Ovary (tissue), 9 donors: ENCODE results near the gene TMTC2. TPM values are rescaled to one million over a fixed set of nuclear protein-coding genes. Genes with fewer than 3 reads are reported as not detected.
"Not testable (repeated sequence)": the region's sequence is repeated elsewhere in the genome, so short reads cannot be mapped to it uniquely, and the experiment has no call there.

Source experiments
- DNase-seq, 5 donors: peaks; one replicate each; pipeline ENCODE4 v3.0.0-alpha.2; 2019 to 2020
- H3K27ac ChIP-seq, 2 donors: fragments of 200-600 bp; one replicate each; pipeline versions ENCODE4 v1.5.1 to v1.8.0; 2019 to 2022
- H3K27me3 ChIP-seq: fragments of 200-600 bp; one replicate; pipeline ENCODE4 v1.8.0; 2022
- H3K36me3 ChIP-seq: fragments of 200-600 bp; sonication (generic); one replicate; pipeline ENCODE4 v1.5.1; 2019
- H3K4me1 ChIP-seq: one replicate; pipeline ENCODE4 v1.8.1; 2013; ENCODE audit warnings: mild to moderate bottlenecking, moderate library complexity; ENCODE audit not compliant: insufficient read depth
- H3K4me3 ChIP-seq: fragments of 200-600 bp; sonication (generic); one replicate; pipeline ENCODE4 v1.5.1; 2017
- H3K9me3 ChIP-seq, 2 donors: fragments of 200-600 bp in 1 of 2; sonication (generic) in 1 of 2; one replicate each; pipeline versions ENCODE4 v1.5.1 to v1.8.1; 2013 to 2019; ENCODE audit warnings: mild to moderate bottlenecking in 1 of 2, moderate library complexity in 1 of 2
- EP300 ChIP-seq: sonication (generic); formaldehyde crosslinking; IDR thresholded peaks from one replicate; pipeline ENCODE4 v1.6.1; 2017; ENCODE audit warnings: antibody characterized with exemption
- POLR2A ChIP-seq: fragments of 450-650 bp; IDR thresholded peaks from one replicate; pipeline ENCODE4 v1.6.1; 2017; ENCODE audit warnings: antibody characterized with exemption, mild to moderate bottlenecking, moderate library complexity
- WGBS, 3 donors: extraction: QIAGEN DNeasy Blood & Tissue Kit in 1 of 3; methylation state at CpG; one replicate each; pipeline versions ENCODE4 v1.1.5 to v1.1.7; 2013 to 2017; 5-methylcytosine and 5-hydroxymethylcytosine counted together
- intact Hi-C, 4 donors: fragments of 100-400 bp; cut with DNase I; formaldehyde crosslinking; loops; one replicate each; pipeline versions ENCODE4 v1.11.0 to v1.15.1; 2022 to 2023
- polyA plus RNA-seq, 2 donors: library from polyadenylated mRNA; stranded (reverse); fragments of 200-250 nt in 1 of 2; fragments of 350-450 nt in 1 of 2; fragmentation: Illumina TruSeq in 1 of 2; extraction: RNeasy Lipid Tissue Mini Kit (QIAGEN cat#74804) in 1 of 2; gene quantifications; one replicate each; pipeline ENCODE4 v1.2.3, GENCODE V29; 2013 to 2014
- total RNA-seq, 7 donors: library from RNA; depleted of rRNA in 2 of 7; stranded (reverse); fragments of >200 nt in 2 of 7; fragmentation: NEBNext Ultra II Directional in 3 of 7; extraction: Animal tissue kit (Norgen Biotek cat#: 25700) in 3 of 7; gene quantifications; one replicate each; pipeline versions ENCODE4 v1.1.0 to v1.2.4, GENCODE V29; 2016 to 2023
- TF ChIP-seq, protein P1 (sequence below), 3 donors: fragments of 450-650 bp in 2 of 3; fragments of 200-600 bp in 1 of 3; IDR thresholded peaks; one replicate each; pipeline versions ENCODE4 v1.5.1 to v1.8.0; 2016 to 2022; ENCODE audit warnings: antibody characterized with exemption in 3 of 3, mild to moderate bottlenecking in 1 of 3
- donor health status: DM: no; HTN: no; CAD: no; lungs with moderate emphysema.
- donor health status: DM: no; HTN: no; CAD: no.
- donor health status: Bipolar disorder and iron deficiency.
- donor health status: DM: yes; HTN: yes; CAD: no.
- donor health status: DM: no; HTN: no; CAD: no.
- donor health status: DM: yes; HTN: yes; CAD: no.

Gene TMTC2
- total and polyA plus RNA-seq, 9 donors: 2.0 to 22.6 (median 5.6) TPM

DNA sequence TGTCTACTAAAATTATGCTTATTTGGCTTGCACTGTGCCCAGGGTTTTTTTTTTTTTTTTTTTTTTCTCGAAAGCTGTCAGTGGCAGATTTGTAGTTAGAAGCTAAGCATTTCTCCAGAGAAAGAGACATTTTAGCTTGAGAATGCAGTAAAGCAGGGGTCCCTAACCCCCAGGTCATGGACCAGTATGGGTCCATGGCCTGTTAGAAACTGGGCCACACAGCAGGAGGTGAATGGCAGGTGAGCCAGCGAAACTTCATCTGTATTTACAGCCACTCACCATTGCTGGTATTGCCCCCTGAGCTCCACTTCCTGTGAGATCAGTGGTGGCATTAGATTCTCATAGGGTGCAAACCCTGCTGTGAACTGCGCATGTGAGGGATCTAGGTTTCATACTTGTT is 73.7 kb downstream of the TMTC2 start:
- H3K9me3 ChIP-seq: no peaks in the 10 kb centered on the region
- intact Hi-C loops: no loop called here
- WGBS, 3 donors: 89 to 97% (median 92%) methylated on average over 3 of the region's 3 CpGs
- H3K4me1 ChIP-seq: no peaks in the 10 kb centered on the region
- no peak overlapping the region for H3K27ac ChIP-seq
- no peaks in the 10 kb centered on the region for H3K27me3 ChIP-seq
- H3K4me3 ChIP-seq: no peak overlapping the region
- no peak for TF ChIP-seq EP300
- TF ChIP-seq, protein P1, sequence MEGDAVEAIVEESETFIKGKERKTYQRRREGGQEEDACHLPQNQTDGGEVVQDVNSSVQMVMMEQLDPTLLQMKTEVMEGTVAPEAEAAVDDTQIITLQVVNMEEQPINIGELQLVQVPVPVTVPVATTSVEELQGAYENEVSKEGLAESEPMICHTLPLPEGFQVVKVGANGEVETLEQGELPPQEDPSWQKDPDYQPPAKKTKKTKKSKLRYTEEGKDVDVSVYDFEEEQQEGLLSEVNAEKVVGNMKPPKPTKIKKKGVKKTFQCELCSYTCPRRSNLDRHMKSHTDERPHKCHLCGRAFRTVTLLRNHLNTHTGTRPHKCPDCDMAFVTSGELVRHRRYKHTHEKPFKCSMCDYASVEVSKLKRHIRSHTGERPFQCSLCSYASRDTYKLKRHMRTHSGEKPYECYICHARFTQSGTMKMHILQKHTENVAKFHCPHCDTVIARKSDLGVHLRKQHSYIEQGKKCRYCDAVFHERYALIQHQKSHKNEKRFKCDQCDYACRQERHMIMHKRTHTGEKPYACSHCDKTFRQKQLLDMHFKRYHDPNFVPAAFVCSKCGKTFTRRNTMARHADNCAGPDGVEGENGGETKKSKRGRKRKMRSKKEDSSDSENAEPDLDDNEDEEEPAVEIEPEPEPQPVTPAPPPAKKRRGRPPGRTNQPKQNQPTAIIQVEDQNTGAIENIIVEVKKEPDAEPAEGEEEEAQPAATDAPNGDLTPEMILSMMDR (IDR thresholded peaks at IDR 0.05): no peak
- no peak for TF ChIP-seq POLR2A
- DNase-seq: no peak
- H3K36me3 ChIP-seq: no peaks in the 10 kb centered on the region

DNA sequence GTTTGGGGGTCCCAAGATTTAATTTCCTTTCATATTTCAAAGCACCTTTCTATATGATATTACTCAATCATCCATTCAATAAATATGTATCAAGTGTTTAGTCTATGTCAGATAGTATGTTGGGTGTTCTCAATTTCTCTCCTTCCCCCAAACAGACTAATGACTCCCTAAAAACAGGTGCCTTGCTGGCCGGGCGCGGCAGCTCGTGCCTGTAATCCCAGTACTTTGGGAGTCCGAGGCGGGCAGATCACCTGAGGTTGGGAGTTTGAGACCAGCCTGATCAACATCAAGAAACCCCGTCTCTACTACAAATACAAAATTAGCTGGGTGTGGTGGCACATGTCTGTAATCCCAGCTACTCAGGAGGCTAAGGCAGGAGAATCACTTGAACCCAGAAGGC is 78.5 kb downstream of the TMTC2 start:
- H3K27me3 ChIP-seq, intact Hi-C loops, DNase-seq, H3K4me3 ChIP-seq, H3K27ac ChIP-seq, H3K36me3 ChIP-seq, H3K9me3 ChIP-seq, H3K4me1 ChIP-seq: not testable (repeated sequence)
- WGBS, 3 donors: 98 to 100% (median 99%) methylated on average over 7 of the region's 7 CpGs

DNA sequence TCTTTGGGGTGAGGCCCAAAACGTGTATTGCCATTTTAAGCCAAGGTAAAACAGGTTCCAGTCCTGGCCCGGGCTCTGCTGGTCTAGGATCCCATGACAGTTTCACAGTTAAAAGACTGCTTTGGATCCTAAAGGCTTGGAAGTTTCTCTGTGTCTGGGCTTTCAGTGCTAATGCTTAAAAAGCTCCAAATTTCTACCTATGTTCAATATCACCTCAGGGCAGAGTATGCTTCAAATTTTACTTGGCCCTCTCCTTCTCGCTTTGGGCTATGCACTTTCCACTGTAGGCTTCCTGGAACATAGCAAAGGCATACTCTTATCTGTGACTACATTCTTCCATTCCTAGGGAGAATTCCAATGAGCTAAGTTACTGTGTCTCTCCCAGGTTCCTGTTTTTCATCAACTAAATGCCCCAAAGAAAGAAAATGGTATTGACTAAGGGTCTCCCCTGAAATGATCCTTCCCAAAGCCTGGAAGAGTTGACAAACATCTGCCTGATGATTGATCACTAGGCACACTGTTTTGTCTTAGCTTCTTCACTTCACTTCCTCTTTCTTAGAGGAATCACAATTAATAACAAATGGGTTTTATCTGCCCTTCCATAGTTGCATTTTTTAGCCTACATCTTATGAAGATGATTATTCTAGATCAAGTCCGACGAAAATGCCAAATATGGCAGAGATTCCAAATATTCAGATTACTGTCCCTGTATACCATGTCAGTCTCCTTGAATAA is 79.4 kb downstream of the TMTC2 start:
- no peak for TF ChIP-seq POLR2A
- TF ChIP-seq, protein P1 (IDR thresholded peaks at IDR 0.05): no peak
- no peak for TF ChIP-seq EP300
- WGBS, 3 donors: 90 to 96% (median 93%) methylated on average over 5 of the region's 5 CpGs
- DNase-seq: no peak
- H3K27ac ChIP-seq: no peak overlapping the region
- no peaks in the 10 kb centered on the region for H3K4me1 ChIP-seq
- no peaks in the 10 kb centered on the region for H3K27me3 ChIP-seq
- intact Hi-C loops: no loop called here
- no peak overlapping the region for H3K4me3 ChIP-seq
- H3K9me3 ChIP-seq: no peaks in the 10 kb centered on the region
- no peaks in the 10 kb centered on the region for H3K36me3 ChIP-seq

DNA sequence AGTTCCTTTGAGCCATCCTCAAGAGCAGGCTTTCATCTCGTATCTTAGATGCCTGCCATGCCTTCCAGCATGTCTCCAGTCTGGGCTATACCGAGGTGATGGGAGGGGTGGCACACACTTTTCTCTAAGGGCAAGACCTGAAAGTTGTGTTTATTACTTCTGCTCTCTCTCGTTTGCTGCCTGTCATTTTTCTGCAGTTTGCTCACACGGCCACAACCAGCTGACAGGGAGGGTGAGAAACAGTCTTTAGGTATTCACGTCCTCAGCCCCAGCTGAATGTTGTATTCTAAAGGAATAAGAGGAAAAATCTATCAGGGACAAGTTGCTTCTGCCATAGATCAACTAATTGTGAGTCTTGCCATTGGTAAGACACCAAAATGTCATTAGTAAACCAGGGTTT is 88.0 kb downstream of the TMTC2 start:
- no peak overlapping the region for H3K4me3 ChIP-seq
- no peaks in the 10 kb centered on the region for H3K9me3 ChIP-seq
- no peaks in the 10 kb centered on the region for H3K4me1 ChIP-seq
- no peak overlapping the region for H3K27ac ChIP-seq
- no peaks in the 10 kb centered on the region for H3K27me3 ChIP-seq
- H3K36me3 ChIP-seq: no peaks in the 10 kb centered on the region
- WGBS, 3 donors: 81 to 91% (median 89%) methylated on average over 5 of the region's 5 CpGs
- TF ChIP-seq, protein P1 (IDR thresholded peaks at IDR 0.05): no peak
- TF ChIP-seq POLR2A: no peak
- no peak for TF ChIP-seq EP300
- intact Hi-C loops: no loop called here
- DNase-seq: no peak

DNA sequence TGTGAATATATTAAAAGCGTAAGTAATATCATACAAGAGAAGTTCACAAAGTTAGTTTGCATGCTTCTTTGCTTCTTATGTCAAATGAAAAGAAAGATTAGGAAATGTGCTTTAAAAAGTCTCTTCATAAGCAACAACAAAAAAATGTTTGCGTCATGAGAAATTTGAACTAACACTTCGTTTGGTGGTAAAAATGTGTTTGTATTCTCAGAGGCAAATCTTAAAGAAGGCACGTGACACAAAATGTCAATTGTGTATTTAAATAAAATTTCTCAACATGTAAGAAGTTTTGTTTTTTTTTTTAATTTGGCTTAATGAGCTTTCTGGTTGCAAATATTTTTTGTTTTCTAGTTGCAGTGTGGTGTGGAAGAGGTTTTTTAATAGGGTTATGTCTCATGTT is 93.8 kb downstream of the TMTC2 start:
- no peaks in the 10 kb centered on the region for H3K4me1 ChIP-seq
- H3K36me3 ChIP-seq: no peaks in the 10 kb centered on the region
- no peak overlapping the region for H3K4me3 ChIP-seq
- H3K27ac ChIP-seq: no peak overlapping the region
- H3K9me3 ChIP-seq: no peaks in the 10 kb centered on the region
- WGBS, 3 donors: 13 to 43% (median 18%) methylated on average over 4 of the region's 4 CpGs
- H3K27me3 ChIP-seq: no peaks in the 10 kb centered on the region
- intact Hi-C loops: no loop called here
- no peak for DNase-seq
- TF ChIP-seq, protein P1 (IDR thresholded peaks at IDR 0.05): no peak
- TF ChIP-seq EP300 (no peak), POLR2A (no peak)
